Tibial nerve (tissue), 4 donors: ENCODE results near the gene TBC1D1. TPM values are rescaled to one million over a fixed set of nuclear protein-coding genes. Genes with fewer than 3 reads are reported as not detected.

Source experiments
- DNase-seq, 2 donors: peaks; one replicate each; pipeline ENCODE4 v3.0.0-alpha.2; 2019; ENCODE audit warnings: low spot score in 2 of 2
- H3K27ac ChIP-seq, 4 donors: fragments of 200-600 bp; sonication (generic) in 3 of 4; one replicate each; pipeline ENCODE4 v1.5.1; 2017 to 2019; ENCODE audit warnings: mild to moderate bottlenecking in 1 of 4
- H3K27me3 ChIP-seq, 2 donors: fragments of 200-600 bp; sonication (generic) in 1 of 2; one replicate each; pipeline versions ENCODE4 v1.5.1 to v1.6.0; 2017 to 2019
- H3K36me3 ChIP-seq, 3 donors: fragments of 200-600 bp; sonication (generic); one replicate each; pipeline ENCODE4 v1.5.1; 2018 to 2019
- H3K4me1 ChIP-seq, 4 donors: fragments of 200-600 bp; sonication (generic) in 3 of 4; one replicate each; pipeline ENCODE4 v1.5.1; 2017 to 2019
- H3K4me3 ChIP-seq, 4 donors: fragments of 200-600 bp; sonication (generic) in 3 of 4; one replicate each; pipeline ENCODE4 v1.5.1; 2017 to 2019; ENCODE audit warnings: mild to moderate bottlenecking in 1 of 4, moderate library complexity in 1 of 4
- H3K9me3 ChIP-seq, 4 donors: fragments of 200-600 bp; sonication (generic) in 3 of 4; one replicate each; pipeline ENCODE4 v1.5.1; 2017 to 2019
- CTCF ChIP-seq, 5 experiments: fragments of 200-600 bp in 3 of 5; fragments of 450-650 bp in 2 of 5; sonication (generic) in 3 of 5; IDR thresholded peaks; one replicate each; pipeline ENCODE4 v1.5.1; 2016 to 2019; ENCODE audit warnings: antibody characterized with exemption in 5 of 5, mild to moderate bottlenecking in 3 of 5, moderate library complexity in 2 of 5
- EP300 ChIP-seq, 2 donors: sonication (generic); formaldehyde crosslinking; IDR thresholded peaks; one replicate each; pipeline ENCODE4 v1.6.1; 2017; ENCODE audit warnings: antibody characterized with exemption in 2 of 2, mild to moderate bottlenecking in 1 of 2
- POLR2A ChIP-seq, 2 donors: fragments of 450-650 bp; IDR thresholded peaks; one replicate each; pipeline ENCODE4 v1.6.1; 2017; ENCODE audit warnings: antibody characterized with exemption in 2 of 2, mild to moderate bottlenecking in 2 of 2, moderate library complexity in 2 of 2
- WGBS, 2 donors: methylation state at CpG; one replicate each; pipeline ENCODE4 v1.1.5; 2018; 5-methylcytosine and 5-hydroxymethylcytosine counted together
- total RNA-seq, 4 donors: library from RNA; depleted of rRNA; stranded (reverse); fragments of >200 nt; gene quantifications; one replicate each; pipeline ENCODE4 v1.1.0, GENCODE V29; 2016

Gene TBC1D1
- total RNA-seq, 4 donors from 2014 or later, result 41.6 to 97.8 (median 62.5) TPM

- 32 to 69% methylated on average over 3 of the region's 3 CpGs for WGBS, 2 donors
- no peak overlapping the region for H3K4me3 ChIP-seq
- H3K27me3 ChIP-seq, result no peaks in the 10 kb centered on the region
- H3K27ac ChIP-seq, result no peak overlapping the region
- peaks cover 0 to 45% (median 0%) of the 10 kb centered on the region in 3 donors for H3K36me3 ChIP-seq
- TF ChIP-seq EP300 (IDR thresholded peaks at IDR 0.05), result no peak
- TF ChIP-seq POLR2A (IDR thresholded peaks at IDR 0.05), result no peak
- no peak for TF ChIP-seq CTCF (IDR thresholded peaks at IDR 0.05)
- no peak for DNase-seq
- no peaks in the 10 kb centered on the region for H3K9me3 ChIP-seq
- H3K4me1 ChIP-seq, result no peaks in the 10 kb centered on the region
These were observed 139.1 kb downstream of the TBC1D1 start for GRCh38 chr4:38030023-38030422.

- H3K4me3 ChIP-seq, result no peak overlapping the region
- no peaks in the 10 kb centered on the region for H3K27me3 ChIP-seq
- no peak overlapping the region for H3K27ac ChIP-seq
- peak in 1 of 2 donors; percentile 70 for DNase-seq
- H3K4me1 ChIP-seq, result no peaks in the 10 kb centered on the region
- peaks cover 0 to 31% (median 0%) of the 10 kb centered on the region in 3 donors for H3K36me3 ChIP-seq
- TF ChIP-seq EP300 (IDR thresholded peaks at IDR 0.05) (no peak), CTCF (IDR thresholded peaks at IDR 0.05) (peak; percentile 36 to 63 (median 58))
- WGBS, 2 donors, result 55 to 67% methylated on average over 11 of the region's 11 CpGs
- H3K9me3 ChIP-seq, result no peaks in the 10 kb centered on the region
These were observed 144.3 kb downstream of the TBC1D1 start for GRCh38 chr4:38034986-38035882.

GRCh38 chr4:38036548-38036947 is 145.7 kb downstream of the TBC1D1 start:
- no peak for TF ChIP-seq CTCF (IDR thresholded peaks at IDR 0.05)
- no peak for TF ChIP-seq POLR2A (IDR thresholded peaks at IDR 0.05)
- TF ChIP-seq EP300 (IDR thresholded peaks at IDR 0.05), result no peak
- Histone ChIP-seq H3K27ac (no peak overlapping the region), H3K27me3 (no peaks in the 10 kb centered on the region), H3K36me3 (peaks cover 0 to 36% (median 0%) of the 10 kb centered on the region in 3 donors), H3K9me3 (no peaks in the 10 kb centered on the region), H3K4me3 (no peak overlapping the region), H3K4me1 (no peaks in the 10 kb centered on the region)
- DNase-seq, result no peak
- WGBS, 2 donors, result 90 to 94% methylated on average over 4 of the region's 4 CpGs

- no peak for TF ChIP-seq POLR2A (IDR thresholded peaks at IDR 0.05)
- no peak for TF ChIP-seq EP300 (IDR thresholded peaks at IDR 0.05)
- TF ChIP-seq CTCF (IDR thresholded peaks at IDR 0.05), result no peak
- H3K9me3 ChIP-seq, result no peaks in the 10 kb centered on the region
- no peak overlapping the region for H3K4me3 ChIP-seq
- peaks cover 0 to 37% (median 0%) of the 10 kb centered on the region in 3 donors for H3K36me3 ChIP-seq
- no peak overlapping the region for H3K27ac ChIP-seq
- no peak for DNase-seq
- H3K4me1 ChIP-seq, result no peaks in the 10 kb centered on the region
- H3K27me3 ChIP-seq, result no peaks in the 10 kb centered on the region
- 80 to 82% methylated on average over 8 of the region's 8 CpGs for WGBS, 2 donors
These were observed 146.7 kb downstream of the TBC1D1 start for GRCh38 chr4:38037612-38038011.

- Histone ChIP-seq H3K27me3 (no peaks in the 10 kb centered on the region), H3K4me1 (no peaks in the 10 kb centered on the region), H3K36me3 (peaks cover 0 to 41% (median 0%) of the 10 kb centered on the region in 3 donors), H3K4me3 (no peak overlapping the region), H3K27ac (no peak overlapping the region), H3K9me3 (no peaks in the 10 kb centered on the region)
- WGBS, 2 donors, result 82 to 90% methylated on average over 7 of the region's 7 CpGs
- TF ChIP-seq EP300 (IDR thresholded peaks at IDR 0.05) (no peak), POLR2A (IDR thresholded peaks at IDR 0.05) (no peak), CTCF (IDR thresholded peaks at IDR 0.05) (no peak)
- no peak for DNase-seq
These were observed 149.7 kb downstream of the TBC1D1 start for GRCh38 chr4:38040619-38041018.
